GM23248 (cell line): ENCODE data around the gene AGFG2.

Source experiments
- EZH2 ChIP-seq: fragments of 200-600 bp; sonication (generic); IDR thresholded peaks from 2 replicates; pipeline ENCODE4 v1.6.1; 2018; ENCODE audit warnings: antibody characterized with exemption, mild to moderate bottlenecking; ENCODE audit not compliant: insufficient read depth, poor library complexity, severe bottlenecking
- EZH2phosphoT487 ChIP-seq: fragments of 200-600 bp; sonication (generic); IDR thresholded peaks from 2 replicates; pipeline ENCODE4 v1.6.1; 2018; ENCODE audit warnings: antibody characterized with exemption, moderate library complexity, mild to moderate bottlenecking, low read depth; ENCODE audit not compliant: insufficient read depth

GRCh38 chr7:100510437-100511239, 28.4 kb upstream of the AGFG2 start:
- TF ChIP-seq EZH2 (no peak), EZH2phosphoT487 (no peak)
